VCaP (cell line): ENCODE data around the gene OSBPL3.

Experiments
- H3K27ac ChIP-seq: fragments of 450-650 bp; 2 replicates; pipeline ENCODE4 v1.5.1; 2017
- CTCF ChIP-seq: fragments of 450-650 bp; conservative IDR thresholded peaks from 2 replicates; pipeline ENCODE4 v1.5.1; 2017; ENCODE audit warnings: mild to moderate bottlenecking, moderate library complexity

OSBPL3 gene

GRCh38 chr7:24959735-24960485 is 20.1 kb downstream of the OSBPL3 start:
- no peak overlapping the region for H3K27ac ChIP-seq
- no peak for TF ChIP-seq CTCF

DNA sequence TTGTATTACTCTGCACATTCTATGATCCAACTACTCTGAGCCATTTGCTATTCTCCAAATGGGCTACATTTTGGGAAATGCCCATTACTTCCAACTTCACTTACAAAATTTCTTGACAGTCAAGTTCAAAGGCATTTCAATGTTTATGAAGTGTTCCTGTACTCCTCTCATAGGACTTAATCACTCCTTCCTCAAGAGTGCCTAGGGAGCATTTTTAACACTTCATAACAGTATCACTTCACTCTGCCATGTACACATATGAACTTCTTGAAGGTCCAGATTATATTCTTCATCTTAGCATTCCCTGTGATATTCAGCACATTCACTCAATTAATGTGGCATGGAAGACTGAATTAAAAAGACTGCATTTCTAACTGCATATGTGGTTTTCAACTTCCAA is 21.6 kb downstream of the OSBPL3 start:
- TF ChIP-seq CTCF, result no peak
- no peak overlapping the region for H3K27ac ChIP-seq

DNA sequence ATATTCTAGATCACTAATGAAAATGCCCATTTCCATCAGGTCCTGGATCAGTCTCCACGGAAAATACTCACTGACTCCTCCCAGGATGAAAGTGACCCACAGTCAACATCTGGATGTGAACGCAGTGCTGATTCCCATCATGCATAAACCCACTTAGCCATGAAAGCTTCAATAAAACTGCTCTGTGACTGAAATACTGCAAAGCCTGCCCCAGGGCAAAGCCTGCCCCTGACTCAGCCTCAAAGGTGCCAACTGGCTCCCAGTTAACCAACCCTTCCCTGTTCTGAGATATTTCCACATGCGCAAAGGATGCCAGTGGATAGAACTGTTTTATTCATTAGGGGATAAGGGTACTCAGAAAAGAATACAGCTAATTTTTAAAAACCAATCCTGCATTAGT is 24.0 kb downstream of the OSBPL3 start:
- TF ChIP-seq CTCF, result no peak
- no peak overlapping the region for H3K27ac ChIP-seq

GRCh38 chr7:24955313-24955712 is 24.7 kb downstream of the OSBPL3 start:
- TF ChIP-seq CTCF, result no peak
- H3K27ac ChIP-seq, result no peak overlapping the region

DNA sequence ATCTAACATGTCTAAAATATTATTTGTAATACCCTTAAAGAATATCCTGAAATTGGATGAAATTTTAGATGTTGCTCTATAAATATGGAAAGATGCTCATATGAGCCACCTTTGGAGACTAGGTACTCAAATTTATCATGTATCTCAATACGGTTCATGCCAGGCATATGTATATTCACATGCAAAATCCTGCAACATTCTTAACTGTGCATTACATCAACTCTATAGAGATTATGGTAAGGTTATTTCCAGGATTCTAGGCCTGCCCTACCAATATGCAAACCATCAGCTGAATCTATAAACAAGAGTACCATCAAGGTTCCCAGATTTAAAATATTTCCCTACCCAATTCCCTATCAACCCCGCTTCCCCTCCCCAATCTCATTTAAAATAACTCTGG is 27.5 kb downstream of the OSBPL3 start:
- no peak for TF ChIP-seq CTCF
- H3K27ac ChIP-seq, result no peak overlapping the region

GRCh38 chr7:24951441-24951980 is 28.5 kb downstream of the OSBPL3 start:
- no peak for TF ChIP-seq CTCF
- H3K27ac ChIP-seq, result peak overlapping the region; percentile 37

DNA sequence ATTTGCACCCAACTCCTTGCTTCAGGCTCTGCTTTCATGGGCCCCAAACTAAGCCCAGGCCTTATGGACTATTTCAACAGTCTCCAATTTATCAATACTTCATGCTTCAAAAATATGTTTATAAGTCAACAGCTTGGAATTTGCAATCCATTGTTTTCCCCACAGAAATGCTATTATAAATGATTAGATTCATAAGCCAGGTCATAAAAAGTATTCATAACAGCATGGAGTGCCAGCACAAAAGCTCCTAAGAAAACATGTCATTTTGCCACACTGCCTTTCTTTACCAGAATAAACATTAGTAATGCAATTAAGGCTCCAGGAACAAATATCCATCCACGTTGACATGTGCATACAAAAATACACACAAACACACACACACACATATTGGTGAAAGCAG is 30.1 kb downstream of the OSBPL3 start:
- H3K27ac ChIP-seq, result peak overlapping the region; percentile 10; the same call in 1 of the 2 replicates
- no peak for TF ChIP-seq CTCF
